ENCODE results near the gene HSPB9.

The HSPB9 gene, protein sequence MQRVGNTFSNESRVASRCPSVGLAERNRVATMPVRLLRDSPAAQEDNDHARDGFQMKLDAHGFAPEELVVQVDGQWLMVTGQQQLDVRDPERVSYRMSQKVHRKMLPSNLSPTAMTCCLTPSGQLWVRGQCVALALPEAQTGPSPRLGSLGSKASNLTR

GRCh38 chr17:42122371-42123303 lies at the start of gene HSPB9:
HSPB9 (plus strand) TSS chr17:42122804; CDS start chr17:42122851, 47 bp downstream.
- no peak for DNase-seq (ENCODE audit: low read depth in 4 of 4, low spot score in 1 of 4)

DNA sequence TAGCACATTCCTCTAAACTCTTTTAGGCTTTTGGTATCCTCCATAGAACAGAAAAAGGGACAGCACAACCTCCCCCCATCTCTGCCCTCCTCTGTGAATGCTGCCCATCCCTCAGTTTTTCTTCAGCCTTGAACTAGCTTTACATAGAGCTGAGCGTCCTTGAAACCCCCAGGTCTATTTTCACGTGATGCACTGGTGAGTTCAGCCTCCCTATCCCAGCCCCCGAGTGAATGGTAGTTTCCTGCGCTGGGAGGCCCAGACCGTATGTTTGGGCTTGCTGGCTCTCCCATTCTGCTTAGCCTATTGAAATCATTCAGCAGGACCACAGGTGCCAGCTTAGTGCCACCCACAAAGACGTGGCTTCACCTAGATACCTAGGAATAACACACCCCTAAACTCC lies 46.8 kb upstream of the HSPB9 start:
- no peak for DNase-seq (ENCODE audit: low read depth in 4 of 4, low spot score in 1 of 4)

DNA sequence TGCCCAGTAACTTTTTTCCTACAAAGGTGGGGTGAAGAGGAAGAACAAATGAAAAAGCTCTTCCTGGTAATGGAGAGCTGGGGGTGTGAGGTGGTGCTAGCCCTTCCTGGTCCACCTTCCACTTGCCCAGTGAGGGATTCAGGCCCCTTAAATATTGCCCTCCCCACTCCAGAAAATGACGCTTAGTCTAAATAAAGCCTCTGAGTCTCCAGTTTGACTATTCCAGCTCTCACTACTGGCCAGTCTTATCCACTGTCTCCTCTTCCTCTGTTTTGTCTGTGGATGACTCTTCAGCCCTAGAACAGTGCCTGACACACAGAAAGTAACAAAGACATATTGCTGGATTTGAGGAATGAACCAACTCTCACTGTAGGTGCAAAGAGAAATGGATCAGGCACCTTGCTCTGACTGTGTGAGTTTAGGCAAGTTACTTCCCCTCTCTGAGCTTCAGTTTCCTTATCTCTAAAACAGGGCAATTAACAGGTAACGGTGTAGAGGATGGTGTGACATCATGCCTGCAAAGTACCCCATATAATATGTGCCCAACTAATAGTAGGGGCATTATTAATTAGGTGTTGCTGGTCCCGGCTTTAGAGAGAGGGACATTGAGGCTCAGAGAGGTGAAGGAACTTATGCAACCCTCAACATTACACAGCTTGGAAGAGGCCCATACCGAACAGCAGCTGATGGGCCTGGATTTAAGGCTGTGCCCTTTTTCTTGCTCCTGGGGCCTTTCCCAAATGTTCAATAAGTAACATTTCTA lies 45.6 kb upstream of the HSPB9 start:
- no peak for DNase-seq (ENCODE audit: low read depth in 4 of 4, low spot score in 1 of 4)

GRCh38 chr17:42077755-42078154 lies 44.8 kb upstream of the HSPB9 start:
- DNase-seq (ENCODE audit: low read depth in 4 of 4, low spot score in 1 of 4), result no peak

GRCh38 chr17:42078396-42079043 lies 44.1 kb upstream of the HSPB9 start:
- no peak for DNase-seq (ENCODE audit: low read depth in 4 of 4, low spot score in 1 of 4)

DNA sequence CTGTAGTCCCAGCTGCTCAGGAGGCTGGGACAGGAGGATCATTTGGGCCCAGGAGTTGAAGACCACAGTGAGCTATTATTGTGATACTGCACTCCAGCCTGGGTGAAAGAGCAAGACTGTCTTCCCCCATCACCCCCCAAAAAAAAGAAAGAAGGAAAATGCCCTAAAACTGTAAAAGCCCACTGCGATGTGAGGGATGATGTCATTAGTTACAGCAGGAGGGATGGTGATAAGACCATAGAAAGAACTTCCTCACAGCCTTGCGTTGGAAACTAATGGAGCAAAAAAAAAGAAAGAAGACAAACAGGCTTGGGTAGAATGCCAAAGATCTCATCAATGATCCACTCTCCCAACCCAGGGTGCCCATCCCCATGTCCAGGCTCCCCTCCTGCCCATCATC lies 43.1 kb upstream of the HSPB9 start:
- no peak for DNase-seq (ENCODE audit: low read depth in 4 of 4, low spot score in 1 of 4)

DNA sequence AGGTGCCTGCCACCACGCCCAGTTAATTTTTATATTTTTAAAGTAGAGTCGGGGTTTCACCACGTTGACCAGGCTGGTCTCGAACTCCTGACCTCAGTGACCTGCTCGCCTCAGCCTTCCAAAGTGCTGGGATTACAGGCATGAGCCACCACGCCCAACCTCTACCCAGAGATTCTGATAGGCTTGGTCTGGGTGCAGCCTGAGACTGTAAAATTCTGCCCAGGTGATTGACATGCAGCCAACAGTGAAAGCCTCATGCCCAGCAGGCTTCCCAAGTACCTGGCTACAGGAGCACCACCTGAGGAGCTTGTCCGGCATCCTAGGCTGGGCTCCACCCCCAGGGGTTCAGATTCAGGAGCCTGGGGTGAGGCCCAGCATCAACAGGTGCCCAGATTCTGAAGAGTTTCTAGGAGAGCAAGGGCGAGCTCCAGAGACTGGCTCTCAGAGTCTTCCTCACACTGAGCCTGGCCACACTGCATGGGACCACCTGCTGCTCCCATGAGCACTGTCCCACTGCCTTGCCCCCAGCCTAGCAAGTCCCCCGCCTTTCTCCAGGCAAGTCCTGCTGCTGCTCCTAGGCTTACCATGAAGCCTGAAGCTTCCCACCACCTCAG lies 41.0 kb upstream of the HSPB9 start:
- no peak for DNase-seq (ENCODE audit: low read depth in 4 of 4, low spot score in 1 of 4)

- no peak for DNase-seq (ENCODE audit: low read depth in 4 of 4, low spot score in 1 of 4)
These were observed 35.4 kb upstream of the HSPB9 start for GRCh38 chr17:42087042-42087701.

GRCh38 chr17:42087736-42088705 lies 34.6 kb upstream of the HSPB9 start:
- DNase-seq (ENCODE audit: low read depth in 4 of 4, low spot score in 1 of 4), result no peak

GRCh38 chr17:42088736-42089135 lies 33.9 kb upstream of the HSPB9 start:
- DNase-seq (ENCODE audit: low read depth in 4 of 4, low spot score in 1 of 4), result no peak

- no peak for DNase-seq (ENCODE audit: low read depth in 4 of 4, low spot score in 1 of 4)
These were observed 31.4 kb upstream of the HSPB9 start for GRCh38 chr17:42090964-42091790.

DNA sequence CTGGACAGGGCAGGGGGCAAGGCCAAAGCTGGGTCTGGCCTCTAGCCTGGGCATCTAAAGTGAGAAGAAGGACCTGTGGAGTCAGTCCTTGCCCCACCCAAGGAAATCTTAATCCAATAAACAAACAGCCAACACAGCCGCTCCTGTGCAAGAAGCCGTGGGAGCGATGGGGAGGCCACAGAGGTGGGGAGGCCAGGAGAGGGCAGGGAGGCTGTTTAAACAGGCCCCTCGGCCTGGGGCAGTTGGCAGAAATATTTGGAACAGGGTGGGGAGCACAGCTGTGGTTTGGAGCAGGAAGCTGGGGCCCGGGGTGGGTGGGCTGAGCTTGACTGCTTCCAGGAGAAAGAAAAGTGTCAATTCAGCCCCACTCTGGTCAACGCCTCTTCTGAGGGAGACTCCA lies 29.7 kb upstream of the HSPB9 start:
- DNase-seq (ENCODE audit: low read depth in 4 of 4, low spot score in 1 of 4), result no peak

DNA sequence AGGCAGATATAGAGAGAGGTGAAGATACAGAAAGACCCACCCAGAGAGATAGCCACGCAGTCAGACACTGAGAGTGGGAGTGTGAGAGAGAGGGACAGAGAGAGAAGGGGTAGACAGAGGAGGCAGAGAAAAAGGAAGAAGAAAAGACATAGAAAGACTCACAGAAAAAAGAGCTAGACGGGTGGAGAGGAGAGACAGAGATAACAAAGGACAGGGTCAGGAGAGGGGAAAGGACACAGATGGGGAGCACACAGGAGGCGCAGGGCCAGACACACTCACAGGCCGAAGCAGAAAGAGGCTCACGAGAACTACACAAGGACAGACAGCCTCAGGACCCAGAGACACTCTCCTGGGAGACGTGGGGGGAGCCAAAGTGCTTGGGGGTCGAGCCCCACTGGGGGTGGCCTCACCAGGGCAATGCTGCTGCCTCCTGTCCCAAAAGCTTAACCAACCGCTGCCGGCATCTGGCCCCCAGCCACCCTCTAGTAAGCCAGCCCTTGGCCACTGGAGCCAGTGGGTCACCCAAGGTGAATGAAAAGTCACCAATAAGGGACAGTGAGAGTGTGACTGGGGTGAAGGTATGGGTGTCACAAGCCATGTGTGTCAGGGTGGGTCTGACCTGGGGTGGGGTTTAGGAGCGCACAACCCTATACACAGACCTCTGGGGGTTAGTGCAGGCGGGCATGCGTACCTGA lies 28.1 kb upstream of the HSPB9 start:
- no peak for DNase-seq (ENCODE audit: low read depth in 4 of 4, low spot score in 1 of 4)

DNA sequence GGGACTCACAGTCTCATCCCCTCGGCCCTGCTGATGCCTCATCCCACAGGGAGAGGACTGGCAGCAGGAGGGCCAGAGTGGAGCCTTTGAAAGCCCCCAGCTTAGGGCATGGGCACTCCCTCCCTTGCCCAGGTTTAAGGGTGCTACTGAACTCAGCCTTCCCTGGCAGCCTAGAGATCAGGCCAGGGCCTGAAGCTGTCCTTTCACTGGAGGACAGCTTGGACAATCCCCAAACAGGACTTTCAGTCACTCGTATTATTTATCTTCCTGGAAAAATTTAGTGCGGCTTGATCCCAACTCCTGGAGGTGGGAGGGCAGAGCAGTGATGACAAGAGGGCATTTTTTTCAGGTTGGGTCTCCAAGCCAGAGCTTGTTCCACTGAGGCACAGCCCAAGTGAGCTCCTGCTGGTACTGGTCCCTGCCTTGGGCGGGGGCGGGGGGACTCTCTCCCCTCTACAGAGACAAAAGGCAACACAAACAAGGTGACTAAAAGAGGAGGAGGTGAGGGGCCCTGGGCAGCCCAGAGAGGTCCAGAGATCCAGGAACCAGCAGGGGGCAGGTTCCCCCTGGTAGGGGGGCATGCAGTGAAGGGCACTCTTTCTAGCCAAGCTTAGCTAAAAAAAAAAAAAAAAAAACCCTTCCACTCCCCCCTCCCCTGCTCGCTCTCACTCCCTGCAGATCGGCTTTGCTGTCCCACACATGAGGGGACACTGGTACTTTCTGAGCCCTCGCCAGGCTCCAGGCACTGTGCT lies 26.1 kb upstream of the HSPB9 start:
- DNase-seq (ENCODE audit: low read depth in 4 of 4, low spot score in 1 of 4), result no peak

DNA sequence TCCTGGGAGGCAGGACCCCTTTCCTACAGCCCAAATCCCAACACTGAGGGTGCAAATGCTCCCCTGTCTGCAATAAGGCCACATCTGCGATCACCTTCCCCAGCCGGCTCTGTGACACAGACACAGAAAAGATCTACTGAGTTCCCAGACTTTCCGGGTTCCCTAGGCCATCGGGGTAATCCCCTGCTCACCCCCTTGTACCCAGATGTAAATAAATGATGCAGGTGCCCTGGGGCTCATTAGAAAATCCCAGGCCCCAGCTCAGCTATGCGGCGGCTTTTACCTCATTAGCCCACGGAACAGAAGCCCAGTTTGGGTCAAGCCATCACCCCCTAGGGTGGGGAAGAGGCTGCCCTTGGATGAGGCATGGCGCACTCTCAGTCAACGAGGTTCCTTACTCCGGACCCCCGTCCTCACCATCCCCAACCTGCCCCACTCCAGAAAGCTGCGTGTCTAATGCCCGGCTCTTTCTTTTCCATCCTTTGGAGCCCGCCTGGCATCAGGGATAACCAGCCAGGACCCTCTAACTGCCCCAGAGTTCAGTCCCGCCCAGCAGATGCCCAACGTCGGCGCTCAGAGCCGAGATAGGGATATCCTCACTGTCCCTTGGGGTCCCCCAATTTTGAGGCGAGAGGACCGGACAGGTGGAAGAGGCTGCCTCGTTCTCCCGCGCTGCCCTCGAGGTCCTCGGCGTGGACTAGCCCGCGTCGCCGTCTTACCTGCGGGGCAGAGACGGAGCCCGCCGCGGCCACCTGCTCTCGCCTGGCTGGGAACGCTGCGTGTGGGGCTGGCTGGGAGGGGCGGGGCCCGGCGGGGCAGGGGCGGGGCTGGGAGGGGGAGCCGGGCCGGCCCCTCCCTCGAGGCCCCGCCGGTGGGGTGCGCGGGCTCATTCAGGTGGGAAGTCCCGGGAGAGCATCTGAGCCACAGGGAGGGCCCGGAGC lies 24.6 kb upstream of the HSPB9 start, which contains the start of gene ZNF385C:
Gene ZNF385C (minus strand): TSS at position 783 of the 941 bp plus-strand sequence. CDS start 35,417 bp downstream, outside the sequence.
- peak in 2 of 4 experiments; percentile 31 to 46 for DNase-seq (ENCODE audit: low read depth in 4 of 4, low spot score in 1 of 4)

All from stimulated activated CD4-positive, alpha-beta T cell treated with anti-CD3 and anti-CD28 coated beads, Interleukin-1b, Interleukin-23, amount 100 ng/mL, for 24 hours (primary cell).